HG02763 (cell line): ENCODE measurements around the gene TATDN2.
"Not testable (repeated sequence)": the region's sequence is repeated elsewhere in the genome, so short reads cannot be mapped to it uniquely, and the experiment has no call there.

Experiments used
- ATAC-seq: cut with Tn5 transposase; IDR thresholded peaks from one replicate; pipeline ENCODE4 v1.9.1; 2021; ENCODE audit warnings: mild to moderate bottlenecking, moderate library complexity; ENCODE audit not compliant: unreplicated experiment

TATDN2 gene

GRCh38 chr3:10266936-10267335, 18.7 kb downstream of the TATDN2 start:
- not testable (repeated sequence) for ATAC-seq

GRCh38 chr3:10268116-10268515, 19.9 kb downstream of the TATDN2 start:
- no peak for ATAC-seq

GRCh38 chr3:10268930-10269329, 20.7 kb downstream of the TATDN2 start:
- no peak for ATAC-seq

GRCh38 chr3:10269443-10269842, 21.2 kb downstream of the TATDN2 start:
- ATAC-seq = no peak

DNA sequence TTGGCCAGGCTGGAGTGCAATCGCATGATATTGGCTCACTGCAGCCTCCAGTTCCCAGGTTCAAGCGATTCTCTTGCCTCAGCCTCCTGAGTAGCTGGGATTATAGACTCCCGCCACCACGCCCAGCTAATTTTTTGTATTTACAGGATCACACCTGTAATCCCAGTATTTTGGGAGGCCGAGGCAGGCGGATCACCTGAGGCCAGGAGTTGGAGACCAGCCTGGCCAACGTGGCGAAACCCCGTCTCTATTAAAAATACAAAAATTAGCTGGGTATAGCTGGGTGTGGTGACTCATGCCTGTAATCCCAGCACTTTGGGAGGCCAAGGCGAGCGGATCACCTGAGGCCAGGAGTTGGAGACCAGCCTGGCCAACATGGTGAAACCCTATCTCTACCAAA, 24.2 kb downstream of the TATDN2 start:
- not testable (repeated sequence) for ATAC-seq

DNA sequence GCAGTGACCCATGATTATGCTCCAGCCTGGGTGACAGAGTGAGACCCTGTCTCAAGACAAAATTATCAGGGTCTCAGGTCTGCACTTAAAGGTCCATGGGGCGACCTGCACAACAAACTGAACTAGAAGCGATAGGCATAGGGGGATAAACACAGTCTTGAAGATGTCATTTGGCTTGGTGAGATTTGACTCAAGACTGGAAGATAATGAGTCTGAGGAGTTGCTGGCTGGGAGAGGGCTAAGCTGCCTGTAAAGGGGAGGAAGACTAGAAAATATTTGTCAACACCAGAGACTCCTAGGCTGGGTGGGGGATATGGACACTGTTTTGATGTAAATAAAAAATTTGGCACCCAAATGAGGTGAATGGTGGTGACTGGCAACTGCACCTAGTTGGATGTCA, 24.7 kb downstream of the TATDN2 start:
- no peak for ATAC-seq

GRCh38 chr3:10273702-10274305, 25.5 kb downstream of the TATDN2 start:
- ATAC-seq = no peak

- no peak for ATAC-seq
Measured at GRCh38 chr3:10274601-10275000, 26.3 kb downstream of the TATDN2 start.

DNA sequence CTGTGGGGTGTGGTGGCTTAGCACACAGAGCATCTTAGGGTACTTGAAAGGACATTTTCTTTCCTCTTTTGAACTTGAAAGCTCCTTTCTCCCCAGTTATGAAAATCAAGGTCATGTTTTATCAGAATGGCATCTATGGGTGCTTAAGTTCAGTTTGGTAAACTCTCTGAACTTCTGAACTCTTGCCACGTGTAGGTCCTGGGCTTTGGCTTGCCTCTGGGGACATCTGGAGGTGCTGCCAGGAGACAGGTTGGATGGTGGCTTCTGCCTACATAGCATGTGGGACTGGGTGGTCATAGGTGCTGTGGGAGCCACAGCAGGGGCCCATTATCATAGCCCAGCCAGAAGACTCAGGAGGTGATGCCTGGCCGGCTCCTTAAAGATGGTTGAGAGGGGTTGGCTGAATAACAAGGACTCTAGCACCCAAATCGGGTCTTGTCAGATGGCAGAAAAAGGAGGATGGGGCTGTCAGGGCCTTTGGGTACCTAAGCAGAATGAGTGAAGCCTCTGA, 28.9 kb downstream of the TATDN2 start:
- ATAC-seq = no peak

- no peak for ATAC-seq
Measured at GRCh38 chr3:10278501-10278900, 30.2 kb downstream of the TATDN2 start.

- ATAC-seq = no peak
Measured at GRCh38 chr3:10279384-10280176, 31.3 kb downstream of the TATDN2 start.

- no peak for ATAC-seq
Measured at GRCh38 chr3:10280177-10280529, 31.9 kb downstream of the TATDN2 start.

DNA sequence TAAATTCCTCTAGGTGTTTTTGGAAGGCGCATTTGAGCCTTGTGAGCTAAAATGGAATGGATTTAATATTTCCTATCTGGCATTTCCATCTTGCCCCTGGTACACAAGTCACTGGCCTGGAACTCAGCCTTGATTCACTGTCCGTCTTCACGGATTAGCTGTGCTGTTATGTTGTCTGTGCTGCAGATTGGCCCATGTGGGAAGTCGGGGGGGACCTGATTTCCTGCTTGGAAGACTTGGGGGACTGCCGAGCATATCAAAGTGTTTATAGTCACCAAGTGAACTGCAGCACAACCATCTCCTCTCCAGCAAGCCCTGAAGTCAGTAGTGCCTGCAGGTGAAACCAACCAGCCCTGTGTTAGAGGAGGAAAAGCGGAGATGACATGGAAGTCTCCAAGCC, 32.3 kb downstream of the TATDN2 start:
- ATAC-seq = no peak

DNA sequence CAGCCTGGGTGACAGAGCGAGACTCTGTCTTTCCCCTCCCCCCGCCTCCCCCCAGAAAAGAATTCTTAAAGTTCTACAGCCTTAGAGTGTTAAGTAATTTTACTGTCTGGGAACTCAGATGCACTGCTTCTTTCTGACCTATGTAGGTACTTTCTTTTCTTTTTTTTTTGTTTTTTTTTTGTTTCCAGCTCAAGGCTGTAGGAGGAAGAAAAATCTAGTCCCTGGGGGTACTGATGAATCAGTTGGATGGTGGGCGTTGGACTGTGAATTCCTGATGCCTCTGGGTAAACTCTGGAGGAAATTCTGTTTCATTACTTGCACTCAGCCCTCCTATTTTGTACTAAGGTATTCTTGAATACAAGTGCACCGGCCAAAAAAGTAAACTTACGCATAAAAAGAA, 33.7 kb downstream of the TATDN2 start:
- ATAC-seq = no peak

DNA sequence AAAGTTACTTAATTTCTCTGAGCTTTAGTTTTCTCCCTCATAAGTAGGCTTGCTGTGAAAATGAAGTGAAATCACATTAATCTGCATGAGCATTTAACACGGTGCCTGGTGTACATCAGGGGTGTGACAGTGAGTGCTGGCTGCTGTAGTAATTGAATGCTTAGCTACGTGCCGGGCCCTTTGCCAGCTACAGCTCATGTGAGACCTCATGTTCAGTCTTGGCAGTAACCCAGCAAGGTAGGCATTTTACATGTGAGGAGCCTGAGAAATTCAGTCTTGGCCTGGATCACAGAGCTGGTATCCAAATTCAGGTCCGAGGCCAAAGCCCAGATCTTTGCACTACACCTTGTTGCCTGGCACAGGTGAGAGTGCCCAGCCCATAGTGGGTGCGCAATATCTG, 35.4 kb downstream of the TATDN2 start:
- ATAC-seq = no peak

DNA sequence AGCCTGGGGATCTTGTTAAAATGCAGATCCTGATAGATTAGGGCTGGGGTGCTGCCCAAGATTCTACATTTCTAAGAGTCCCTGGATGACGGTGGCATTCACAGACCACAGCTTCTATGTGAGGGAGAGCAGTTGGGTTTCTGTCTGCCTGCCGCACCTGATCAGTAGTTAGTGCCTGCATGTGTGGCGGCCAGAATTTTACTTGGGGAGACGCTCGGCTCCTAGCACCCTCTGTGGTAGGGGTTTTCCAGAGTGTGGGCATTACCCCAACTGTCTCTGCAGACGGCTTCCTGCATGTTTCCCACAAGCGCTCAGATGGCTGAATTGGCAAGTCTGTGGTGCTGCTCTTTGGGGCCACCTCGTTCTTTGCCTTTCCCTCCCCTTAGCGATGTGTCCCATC, 36.2 kb downstream of the TATDN2 start:
- no peak for ATAC-seq

DNA sequence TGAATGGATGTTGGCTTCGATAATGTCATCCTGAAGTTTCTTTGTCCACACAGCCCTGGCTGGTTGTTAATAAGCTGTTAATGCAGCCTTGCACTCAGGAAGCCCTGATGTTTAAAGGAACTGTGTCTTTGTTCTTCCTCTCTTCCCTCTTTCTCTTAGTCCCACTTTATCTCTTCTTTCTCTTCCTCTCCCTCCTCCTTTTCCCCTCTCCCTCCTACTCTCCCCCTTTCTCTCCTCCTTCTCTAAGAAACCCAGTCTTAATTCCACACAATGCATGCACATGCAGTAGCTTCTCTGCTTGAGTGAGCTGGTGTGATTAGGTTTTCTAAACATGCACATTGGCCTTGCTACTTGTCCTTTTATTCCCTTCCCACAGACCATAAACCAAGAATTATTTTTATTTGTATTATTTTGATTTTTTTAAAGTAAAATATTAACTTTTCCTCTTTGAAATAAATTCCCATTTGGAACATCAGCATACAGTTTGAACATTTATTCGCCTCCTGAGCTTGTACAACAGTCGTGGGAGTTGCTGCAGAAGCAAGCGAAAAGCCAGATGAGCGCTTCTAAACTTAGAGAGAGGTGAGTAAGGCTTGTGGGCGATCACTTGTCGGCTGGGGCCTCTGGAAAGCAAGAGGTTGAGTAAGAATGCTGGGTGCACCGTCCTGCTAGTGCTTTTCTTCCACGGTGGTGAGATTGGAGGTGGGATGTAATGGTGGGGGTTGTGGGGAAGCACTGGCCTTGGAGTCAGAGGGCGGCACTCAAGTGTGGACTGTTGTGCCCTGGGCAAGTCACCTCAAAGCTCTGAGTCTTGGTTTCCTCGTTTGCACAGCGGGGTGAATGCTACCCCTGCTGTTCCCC, 37.2 kb downstream of the TATDN2 start:
- no peak for ATAC-seq

DNA sequence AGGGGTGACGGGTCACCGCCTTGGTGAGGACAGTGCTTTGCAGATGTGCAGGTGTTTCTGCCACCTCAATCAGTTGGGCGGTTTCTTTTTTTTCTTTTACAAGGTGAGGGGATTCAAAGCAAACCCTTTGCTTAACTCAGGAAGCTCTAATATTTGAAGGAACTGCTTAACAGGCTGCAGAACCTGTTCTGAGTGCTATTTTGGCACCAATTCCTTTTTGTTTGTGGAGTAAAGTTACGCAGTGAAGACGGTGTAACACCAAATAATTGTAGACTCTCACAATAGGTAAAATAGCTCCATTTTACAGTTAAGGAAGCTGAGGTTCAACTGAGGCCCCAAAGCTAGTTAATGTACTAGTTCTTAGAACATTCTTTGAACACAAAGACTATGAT, 37.9 kb downstream of the TATDN2 start:
- no peak for ATAC-seq

- ATAC-seq = no peak
Measured at GRCh38 chr3:10286596-10287295, 38.5 kb downstream of the TATDN2 start.

DNA sequence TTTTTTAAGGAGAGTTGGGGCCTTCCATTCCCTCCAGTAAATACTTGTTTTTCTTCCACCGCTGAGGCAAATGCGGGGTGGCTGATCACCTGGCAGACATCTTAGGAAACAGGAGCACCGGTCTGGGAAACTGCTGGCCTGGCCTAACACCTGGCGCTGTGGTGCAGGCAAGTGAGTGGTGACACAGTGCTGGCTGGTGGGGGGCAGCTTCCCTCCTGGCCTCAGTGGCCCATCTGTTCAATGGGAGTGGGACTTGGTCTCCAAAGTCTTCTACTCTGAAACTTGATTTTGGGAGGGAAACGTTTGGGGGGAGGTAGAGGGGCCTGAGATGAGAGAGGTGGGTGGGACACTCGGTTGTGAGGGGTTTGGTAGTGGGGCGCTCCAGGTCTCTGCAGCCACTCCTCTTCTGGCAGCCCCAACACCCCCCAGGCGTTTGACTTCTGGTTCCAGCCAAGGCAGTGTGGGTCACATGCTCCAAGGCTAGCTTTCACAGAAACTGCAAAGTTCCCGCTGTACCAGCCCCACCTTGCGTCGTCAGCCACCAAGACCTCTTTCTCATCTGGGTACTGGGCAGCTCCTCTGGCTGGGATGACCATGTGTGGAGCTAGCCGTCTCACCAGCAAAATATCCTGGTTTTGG, 39.8 kb downstream of the TATDN2 start:
- no peak for ATAC-seq

DNA sequence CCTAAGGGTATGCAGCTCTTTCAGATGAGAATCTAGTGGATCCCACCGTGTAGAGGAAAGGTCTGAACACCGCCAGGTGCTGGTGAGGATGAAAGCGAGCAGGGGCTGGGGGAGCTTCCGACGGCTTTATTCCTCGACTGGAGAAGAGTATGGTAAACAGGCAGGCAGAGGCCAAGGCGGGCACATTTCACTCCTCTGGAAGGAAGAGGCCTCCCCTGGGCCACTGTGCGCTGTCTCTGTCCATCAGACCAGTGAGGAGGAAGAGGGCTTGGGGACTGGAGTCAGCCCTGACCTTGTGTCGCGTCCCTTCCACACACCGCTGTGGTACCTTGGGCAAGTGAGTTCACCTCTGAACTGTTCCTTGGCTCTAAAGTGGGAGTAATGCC, 40.3 kb downstream of the TATDN2 start:
- ATAC-seq = no peak
